OCI-LY3 (cell line): ENCODE results near the gene C20orf96.
"Not testable (repeated sequence)": the region's sequence is repeated elsewhere in the genome, so short reads cannot be mapped to it uniquely, and the experiment has no call there.

Source experiments
- H2AFZ ChIP-seq: fragments of 200-600, 300-600 bp; shearing (Covaris generic); 2 replicates; pipeline ENCODE4 v1.6.0; 2014; ENCODE audit warnings: antibody characterized with exemption, low read depth, low read length
- H3K27ac ChIP-seq: fragments of 200-600, 300-600 bp; sonication (generic); 2 replicates; pipeline ENCODE4 v1.5.1; 2014; ENCODE audit warnings: mild to moderate bottlenecking, low read length, moderate library complexity, mixed read lengths
- H3K27me3 ChIP-seq: fragments of 200-600, 300-600 bp; sonication (generic); 2 replicates; pipeline ENCODE4 v1.6.1; 2014; ENCODE audit warnings: low read depth, low read length, mixed read lengths
- H3K36me3 ChIP-seq: fragments of 200-600, 300-600 bp; sonication (generic); replicated peaks from 2 replicates; pipeline ENCODE3; 2014; ENCODE audit warnings: low read depth, low read length, mixed read lengths
- H3K4me1 ChIP-seq: fragments of 300-600, 200-600 bp; sonication (generic); 2 replicates; pipeline ENCODE4 v1.6.1; 2014; ENCODE audit warnings: low read length, mixed read lengths
- H3K4me2 ChIP-seq: fragments of 200-600, 300-600 bp; sonication (generic); 2 replicates; pipeline ENCODE4 v1.6.1; 2014; ENCODE audit warnings: low read length, mixed read lengths
- H3K4me3 ChIP-seq: fragments of 300-600, 200-600 bp; sonication (generic); 2 replicates; pipeline ENCODE4 v1.5.1; 2014; ENCODE audit warnings: antibody characterized with exemption, mild to moderate bottlenecking, low read length, moderate library complexity
- H3K79me2 ChIP-seq: fragments of 300-600, 200-600 bp; shearing (Covaris generic); 2 replicates; pipeline ENCODE4 v1.6.1; 2014; ENCODE audit warnings: mild to moderate bottlenecking, low read length, mixed read lengths
- H3K9ac ChIP-seq: fragments of 300-600, 200-600 bp; shearing (Covaris generic); 2 replicates; pipeline ENCODE4 v1.6.0; 2014; ENCODE audit warnings: mild to moderate bottlenecking, low read length, moderate library complexity
- H3K9me3 ChIP-seq: fragments of 200-600, 300-600 bp; shearing (Covaris generic); 2 replicates; pipeline ENCODE4 v1.6.1; 2014; ENCODE audit warnings: low read length, mixed read lengths; ENCODE audit not compliant: insufficient read depth
- H4K20me1 ChIP-seq: fragments of 200-600, 300-600 bp; sonication (generic); 2 replicates; pipeline ENCODE4 v1.6.1; 2016; ENCODE audit warnings: low read length, mixed read lengths; ENCODE audit not compliant: insufficient read depth
- CTCF ChIP-seq: fragments of 200-600, 300-600 bp; sonication (generic); IDR thresholded peaks from 2 replicates; pipeline ENCODE4 v1.5.1; 2014; ENCODE audit warnings: antibody characterized with exemption, low read length, low read depth
- EZH2phosphoT487 ChIP-seq: fragments of 200-600 bp; shearing (Covaris generic); IDR thresholded peaks from 2 replicates; pipeline ENCODE4 v1.6.1; 2018; ENCODE audit warnings: antibody characterized with exemption, mixed run types, low read depth

Gene C20orf96, protein sequence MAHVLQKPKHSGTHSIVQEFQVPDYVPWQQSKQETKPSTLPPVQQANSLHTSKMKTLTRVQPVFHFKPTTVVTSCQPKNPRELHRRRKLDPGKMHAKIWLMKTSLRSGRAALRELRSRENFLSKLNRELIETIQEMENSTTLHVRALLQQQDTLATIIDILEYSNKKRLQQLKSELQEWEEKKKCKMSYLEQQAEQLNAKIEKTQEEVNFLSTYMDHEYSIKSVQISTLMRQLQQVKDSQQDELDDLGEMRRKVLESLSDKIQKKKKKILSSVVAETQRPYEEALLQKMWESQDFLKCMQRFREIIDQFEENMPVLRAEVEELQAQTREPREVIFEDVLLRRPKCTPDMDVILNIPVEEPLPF

GRCh38 chr20:290084-290831 lies at the start of gene C20orf96:
Gene C20orf96, minus strand, starts transcription at chr20:290750. Its CDS starts 140 bp downstream, at chr20:290610.
- peak within 1 kb of the TSS; percentile 97 for H2AFZ ChIP-seq
- H3K79me2 ChIP-seq, result no peaks in the 10 kb centered on the region; the same call in 1 of the 2 replicates
- H3K27ac ChIP-seq, result peak within 1 kb of the TSS; percentile 14
- no peaks in the 10 kb centered on the region for H4K20me1 ChIP-seq
- H3K27me3 ChIP-seq, result no peaks in the 10 kb centered on the region
- H3K4me2 ChIP-seq, result peak within 1 kb of the TSS; percentile 76
- peak within 1 kb of the TSS; percentile 82 for H3K4me3 ChIP-seq
- H3K4me1 ChIP-seq, result peaks cover 13% of the 10 kb centered on the region
- H3K9me3 ChIP-seq, result no peaks in the 10 kb centered on the region
- peaks cover 4% of the 10 kb centered on the region for H3K36me3 ChIP-seq
- TF ChIP-seq CTCF (no peak), EZH2phosphoT487 (no peak)
- H3K9ac ChIP-seq, result peak within 1 kb of the TSS; percentile 83

DNA sequence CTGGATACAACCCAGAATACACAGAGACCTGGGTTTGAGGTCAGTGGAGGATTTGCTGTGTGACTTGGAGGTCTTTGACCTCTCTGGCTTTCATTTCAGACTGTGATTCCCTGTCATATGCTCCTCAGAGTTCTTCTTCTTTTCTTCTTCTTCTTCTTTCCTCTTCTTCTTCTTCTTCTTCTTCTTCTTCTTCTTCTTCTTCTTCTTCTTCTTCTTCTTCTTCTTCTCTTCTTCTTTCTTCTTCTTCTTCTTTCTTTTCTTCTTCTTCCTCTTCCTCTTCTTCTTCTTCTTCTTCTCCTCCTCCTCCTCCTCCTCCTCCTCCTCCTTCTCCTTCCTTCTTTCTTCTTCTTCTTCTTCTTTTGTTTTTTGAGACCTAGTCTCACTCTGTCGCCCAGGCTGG lies 45.5 kb upstream of the C20orf96 start:
- H3K4me3 ChIP-seq, H3K79me2 ChIP-seq, H3K27me3 ChIP-seq, H3K9me3 ChIP-seq, H3K4me2 ChIP-seq, H2AFZ ChIP-seq, H3K27ac ChIP-seq, H3K36me3 ChIP-seq, H4K20me1 ChIP-seq, H3K9ac ChIP-seq: not testable (repeated sequence)
- H3K4me1 ChIP-seq, result peaks cover 18% of the 10 kb centered on the region

DNA sequence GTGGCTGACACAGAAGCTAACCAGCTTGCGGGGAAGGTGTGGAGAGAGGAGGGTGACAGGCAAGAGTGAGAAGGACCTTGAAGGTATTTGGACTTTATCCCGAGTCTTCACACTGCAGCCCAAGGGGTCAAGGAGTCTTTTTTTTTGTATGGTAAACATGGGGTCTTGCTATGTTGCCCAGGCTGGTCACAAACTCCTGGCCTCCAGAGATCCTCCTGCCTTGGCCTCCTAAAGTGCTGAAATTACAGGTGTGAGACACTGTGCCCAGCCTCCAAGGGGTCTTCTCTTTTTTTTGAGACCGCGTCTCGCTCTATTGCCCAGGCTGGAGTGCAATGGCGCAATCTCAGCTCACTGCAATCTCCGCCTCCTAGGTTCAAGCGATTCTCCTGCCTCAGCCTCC lies 44.0 kb upstream of the C20orf96 start:
- H2AFZ ChIP-seq, result no peak overlapping the region
- peaks cover 2% of the 10 kb centered on the region for H3K36me3 ChIP-seq
- no peaks in the 10 kb centered on the region for H3K79me2 ChIP-seq
- peaks cover 27% of the 10 kb centered on the region for H3K4me1 ChIP-seq
- H3K27me3 ChIP-seq, result no peaks in the 10 kb centered on the region
- TF ChIP-seq CTCF, result no peak
- no peak for TF ChIP-seq EZH2phosphoT487
- H3K4me2 ChIP-seq, result no peak overlapping the region
- no peak overlapping the region for H3K4me3 ChIP-seq
- H3K9me3 ChIP-seq, result no peaks in the 10 kb centered on the region
- no peak overlapping the region for H3K27ac ChIP-seq
- H4K20me1 ChIP-seq, result peaks cover 13% of the 10 kb centered on the region
- no peak overlapping the region for H3K9ac ChIP-seq

DNA sequence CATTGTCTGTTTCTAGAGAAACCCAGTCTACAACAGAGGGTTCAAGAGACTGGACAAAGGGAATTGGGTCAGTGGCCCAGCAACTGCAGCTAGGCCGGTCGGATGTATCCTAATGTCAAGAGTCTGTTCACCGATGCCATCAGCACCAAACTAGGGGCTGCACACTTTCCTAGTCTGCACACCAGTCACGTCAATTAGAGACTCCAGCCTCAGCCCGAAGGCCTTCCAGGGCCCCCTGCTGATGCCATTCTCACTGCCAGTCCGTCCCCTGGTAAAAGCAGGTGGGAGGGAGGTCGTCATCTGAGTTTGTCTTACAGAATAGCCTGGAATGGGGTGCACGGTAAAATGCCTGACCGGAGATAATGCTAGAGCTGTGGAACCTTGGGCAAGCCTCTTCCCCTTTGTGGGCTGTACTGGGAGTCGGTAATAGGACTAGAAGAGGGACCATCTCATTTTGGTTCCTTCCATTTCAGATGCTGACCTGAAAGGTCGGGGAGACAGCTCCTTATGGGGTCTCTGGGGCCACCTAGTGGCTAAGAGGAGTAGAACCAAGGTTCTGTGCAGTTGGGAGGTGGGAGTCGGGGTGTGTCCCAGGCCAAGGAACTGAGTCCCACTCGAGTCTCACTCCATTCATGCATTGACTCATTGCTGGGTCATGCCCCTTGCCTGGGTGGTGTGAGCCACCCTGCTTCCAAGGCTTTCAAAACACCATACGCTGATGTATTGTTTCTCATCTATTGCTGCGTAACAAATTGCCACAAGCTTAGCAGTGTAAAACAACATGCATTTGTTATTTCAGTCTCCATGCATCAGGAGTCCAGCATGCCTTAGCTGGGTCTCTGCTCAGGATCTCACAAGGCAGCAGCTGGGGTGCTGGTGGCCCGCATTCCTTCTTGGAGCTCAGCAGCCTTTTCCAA lies 39.9 kb upstream of the C20orf96 start:
- H3K9ac ChIP-seq, result no peak overlapping the region
- H2AFZ ChIP-seq, result no peak overlapping the region
- no peak overlapping the region for H3K4me3 ChIP-seq
- peak; percentile 94 for TF ChIP-seq CTCF
- TF ChIP-seq EZH2phosphoT487, result no peak
- peaks cover 8% of the 10 kb centered on the region for H3K36me3 ChIP-seq
- H4K20me1 ChIP-seq, result peaks cover 35% of the 10 kb centered on the region
- peak overlapping the region; percentile 26; the same call in 1 of the 2 replicates for H3K4me2 ChIP-seq
- peaks cover 22% of the 10 kb centered on the region for H3K4me1 ChIP-seq
- no peaks in the 10 kb centered on the region for H3K9me3 ChIP-seq
- peaks cover 30% of the 10 kb centered on the region for H3K79me2 ChIP-seq
- no peaks in the 10 kb centered on the region for H3K27me3 ChIP-seq
- no peak overlapping the region for H3K27ac ChIP-seq
